ENCODE data around the gene CERCAM. TPM values are rescaled to one million over a fixed set of nuclear protein-coding genes. Genes with fewer than 3 reads are reported as not detected.

CERCAM gene
- 7.0 TPM for total RNA-seq
- long read RNA-seq, transcript CERCAM-201 (13 exons, 2,685 nt), result major isoform, 8 of 18 reads
- long read RNA-seq, partial matches to known transcripts, result 7 of 18 reads
- long read RNA-seq, other reads (novel, unspliced or antisense), result 3 of 18 reads

GRCh38 chr9:128420651-128421481 lies at the start of gene CERCAM:
CERCAM (plus strand) TSS chr9:128420857; CDS start chr9:128420878, 21 bp downstream.
- intact Hi-C loops (cut with micrococcal nuclease), result no loop called here
- ATAC-seq (peak; percentile 95), DNase-seq (peak; percentile 80)

GRCh38 chr9:128371630-128372117 lies 49.0 kb upstream of the CERCAM start:
- DNase-seq (no peak), ATAC-seq (no peak)
- intact Hi-C loops (cut with micrococcal nuclease), result no loop called here

- ATAC-seq (no peak), DNase-seq (no peak)
- intact Hi-C loops (cut with micrococcal nuclease), result no loop called here
These were observed 48.4 kb upstream of the CERCAM start for GRCh38 chr9:128372188-128372641.

DNA sequence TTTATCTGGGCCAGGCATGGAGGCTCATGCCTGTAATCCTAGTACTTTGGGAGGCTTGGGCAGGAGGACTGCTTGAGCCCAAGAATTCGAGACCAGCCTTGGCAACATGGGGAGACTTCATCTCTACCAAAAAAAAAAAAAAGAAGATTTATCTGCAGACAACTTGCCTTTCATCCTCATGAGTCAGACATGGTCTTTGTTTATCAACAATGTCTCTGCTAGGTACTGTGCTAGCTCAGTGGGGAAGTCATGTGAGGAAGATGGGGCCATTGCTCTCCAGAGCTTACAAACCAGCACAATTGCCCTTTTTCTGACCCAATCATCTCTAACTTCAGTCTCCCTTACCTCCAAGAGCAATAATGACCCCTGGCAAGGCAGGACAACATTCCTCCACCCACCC lies 47.9 kb upstream of the CERCAM start:
- DNase-seq, result no peak
- no peak for ATAC-seq
- intact Hi-C loops (cut with micrococcal nuclease), result no loop called here

DNA sequence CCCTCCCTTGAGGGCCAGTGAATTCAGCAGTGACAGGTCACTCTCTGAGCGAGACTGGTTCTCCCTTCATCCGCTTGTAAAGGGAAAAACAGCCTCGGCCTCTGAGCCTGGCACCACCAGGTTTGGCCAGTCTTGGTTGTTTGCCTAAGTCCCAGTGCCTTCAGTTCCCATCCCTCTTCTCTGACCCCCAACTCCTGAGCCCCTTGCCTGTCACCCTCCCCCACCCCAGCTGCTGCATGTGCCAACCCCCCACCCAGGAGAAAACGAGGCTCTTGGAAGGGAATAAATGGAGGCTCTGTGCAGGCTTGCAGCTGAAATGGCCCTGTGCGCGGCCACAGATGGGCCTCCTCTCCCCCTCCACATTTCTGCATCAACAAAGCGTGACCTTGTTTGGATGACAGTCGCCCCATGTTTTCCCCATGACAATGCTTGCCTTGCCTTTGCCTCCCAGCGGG lies 46.4 kb upstream of the CERCAM start:
- DNase-seq, result no peak
- intact Hi-C loops (cut with micrococcal nuclease), result no loop called here
- ATAC-seq, result no peak

GRCh38 chr9:128375865-128376264 lies 44.8 kb upstream of the CERCAM start:
- DNase-seq, result no peak
- ATAC-seq, result no peak
- intact Hi-C loops (cut with micrococcal nuclease), result no loop called here

DNA sequence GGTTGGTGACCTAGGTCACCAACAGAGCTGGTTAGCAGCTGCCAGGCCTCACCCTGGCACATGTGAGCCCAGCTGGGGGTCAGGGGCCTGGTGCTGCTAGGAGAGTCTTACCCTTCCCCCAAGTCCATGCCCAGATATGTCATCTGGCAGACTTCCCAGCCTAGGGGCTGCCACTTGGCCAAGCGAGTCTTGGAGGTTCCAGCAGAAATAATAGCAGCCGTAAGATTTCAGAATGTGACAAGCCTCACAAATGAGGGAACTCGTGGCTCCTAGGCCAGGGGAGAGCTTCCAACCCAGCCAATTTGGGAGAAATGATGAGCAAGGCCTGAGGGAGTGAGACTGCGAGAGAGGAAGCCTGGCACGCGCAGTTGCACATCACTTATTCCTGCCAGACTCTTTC lies 38.4 kb upstream of the CERCAM start:
- intact Hi-C loops (cut with micrococcal nuclease), result no loop called here
- no peak for DNase-seq
- no peak for ATAC-seq

- intact Hi-C loops (cut with micrococcal nuclease), result no loop called here
- no peak for DNase-seq
- ATAC-seq, result no peak
These were observed 37.5 kb upstream of the CERCAM start for GRCh38 chr9:128383007-128383753.

GRCh38 chr9:128383791-128384190 lies 36.9 kb upstream of the CERCAM start:
- DNase-seq (no peak), ATAC-seq (no peak)
- intact Hi-C loops (cut with micrococcal nuclease), result no loop called here

DNA sequence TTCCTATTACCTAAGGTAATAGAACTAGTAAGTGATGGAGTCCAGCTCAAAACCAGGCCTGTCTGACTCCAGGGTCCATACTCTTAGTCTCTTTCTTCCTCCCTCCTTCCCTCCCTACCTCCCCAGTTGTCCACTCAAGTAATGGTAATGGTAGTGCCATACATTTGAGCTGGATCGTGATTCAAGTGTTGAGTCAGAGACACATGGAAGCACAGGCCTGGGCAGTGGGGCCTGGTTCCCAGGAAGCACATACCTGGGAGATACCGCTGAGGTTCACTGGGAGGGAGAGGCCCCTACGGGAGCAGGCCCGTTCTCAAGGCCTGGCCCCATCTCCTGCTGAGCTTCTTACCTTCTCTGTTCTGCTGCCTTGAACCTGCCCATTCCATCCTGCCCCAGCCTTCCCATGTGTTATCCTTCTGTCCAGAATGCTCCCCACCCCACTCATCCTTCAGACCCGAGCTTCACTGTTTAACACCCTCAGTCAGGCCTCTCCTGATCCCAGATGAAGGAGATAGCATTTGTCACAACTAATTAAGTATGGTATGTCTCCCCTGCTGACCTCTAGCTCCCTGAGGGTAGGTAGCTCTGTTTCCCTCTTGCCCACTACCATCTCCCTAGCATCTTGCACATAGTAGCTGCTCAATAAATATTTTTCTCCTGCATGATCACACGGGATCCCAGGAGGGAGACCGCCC lies 35.7 kb upstream of the CERCAM start:
- intact Hi-C loops (cut with micrococcal nuclease), result no loop called here
- ATAC-seq (no peak), DNase-seq (no peak)

DNA sequence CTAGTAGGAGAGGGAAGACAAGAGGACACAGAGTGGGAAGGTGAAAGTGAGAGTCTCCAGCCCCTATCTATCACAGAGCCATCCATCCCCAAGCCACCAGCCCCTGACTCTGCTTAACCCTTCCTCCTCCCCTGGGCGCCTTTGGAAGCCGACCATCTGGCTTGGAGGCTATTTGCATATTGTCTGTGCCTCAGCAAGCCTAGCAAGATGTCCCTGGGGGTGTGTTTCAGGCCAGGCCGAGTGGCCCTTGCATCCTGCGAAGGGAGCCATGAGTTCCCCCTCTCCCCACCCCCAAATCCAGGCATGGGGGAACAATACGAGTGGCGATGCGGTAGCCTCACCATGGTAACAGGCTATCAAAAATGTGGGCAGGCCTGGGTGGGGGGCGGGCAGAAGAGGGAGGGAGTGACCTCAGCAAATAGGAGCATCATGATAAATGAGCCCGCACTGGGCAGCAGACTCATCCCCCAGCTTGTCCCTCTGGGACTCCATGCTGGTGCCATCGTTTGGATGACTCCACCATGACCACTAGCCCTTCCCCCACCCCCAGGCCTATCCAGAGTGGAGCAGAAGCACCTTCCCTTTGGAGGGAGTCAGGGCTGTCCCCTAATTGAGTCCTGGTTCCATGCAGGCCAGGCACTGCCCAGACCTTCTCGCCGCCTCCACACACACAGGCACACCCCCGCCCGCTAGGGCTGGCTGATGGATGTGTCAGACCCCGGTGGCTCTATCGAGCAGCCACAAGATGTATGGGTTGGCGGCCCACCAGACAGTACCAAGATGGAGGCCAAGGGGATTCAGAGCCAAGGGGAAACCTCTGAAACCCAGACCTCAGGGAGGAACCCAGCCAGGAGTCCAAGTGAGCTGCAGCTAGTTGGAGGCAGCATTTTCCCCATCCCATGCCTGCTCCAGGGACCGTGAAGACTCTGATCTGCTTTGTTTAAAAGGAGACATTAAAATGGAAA lies 34.9 kb upstream of the CERCAM start:
- DNase-seq, result no peak
- intact Hi-C loops (cut with micrococcal nuclease), result no loop called here
- ATAC-seq, result no peak

- DNase-seq (no peak), ATAC-seq (no peak)
- intact Hi-C loops (cut with micrococcal nuclease), result no loop called here
These were observed 32.5 kb upstream of the CERCAM start for GRCh38 chr9:128388150-128388549.

- peak; percentile 64 for ATAC-seq
These were observed 31.1 kb upstream of the CERCAM start for GRCh38 chr9:128389395-128390149.

GRCh38 chr9:128390150-128390812 lies 30.4 kb upstream of the CERCAM start:
- intact Hi-C loops (cut with micrococcal nuclease), result no loop called here
- DNase-seq, result no peak
- ATAC-seq, result no peak

More at GRCh38 chr9:128389395-128390149, 31.1 kb upstream of the CERCAM start:
- peak; percentile 41 for DNase-seq
- intact Hi-C loops (cut with micrococcal nuclease), result no loop called here

DNA sequence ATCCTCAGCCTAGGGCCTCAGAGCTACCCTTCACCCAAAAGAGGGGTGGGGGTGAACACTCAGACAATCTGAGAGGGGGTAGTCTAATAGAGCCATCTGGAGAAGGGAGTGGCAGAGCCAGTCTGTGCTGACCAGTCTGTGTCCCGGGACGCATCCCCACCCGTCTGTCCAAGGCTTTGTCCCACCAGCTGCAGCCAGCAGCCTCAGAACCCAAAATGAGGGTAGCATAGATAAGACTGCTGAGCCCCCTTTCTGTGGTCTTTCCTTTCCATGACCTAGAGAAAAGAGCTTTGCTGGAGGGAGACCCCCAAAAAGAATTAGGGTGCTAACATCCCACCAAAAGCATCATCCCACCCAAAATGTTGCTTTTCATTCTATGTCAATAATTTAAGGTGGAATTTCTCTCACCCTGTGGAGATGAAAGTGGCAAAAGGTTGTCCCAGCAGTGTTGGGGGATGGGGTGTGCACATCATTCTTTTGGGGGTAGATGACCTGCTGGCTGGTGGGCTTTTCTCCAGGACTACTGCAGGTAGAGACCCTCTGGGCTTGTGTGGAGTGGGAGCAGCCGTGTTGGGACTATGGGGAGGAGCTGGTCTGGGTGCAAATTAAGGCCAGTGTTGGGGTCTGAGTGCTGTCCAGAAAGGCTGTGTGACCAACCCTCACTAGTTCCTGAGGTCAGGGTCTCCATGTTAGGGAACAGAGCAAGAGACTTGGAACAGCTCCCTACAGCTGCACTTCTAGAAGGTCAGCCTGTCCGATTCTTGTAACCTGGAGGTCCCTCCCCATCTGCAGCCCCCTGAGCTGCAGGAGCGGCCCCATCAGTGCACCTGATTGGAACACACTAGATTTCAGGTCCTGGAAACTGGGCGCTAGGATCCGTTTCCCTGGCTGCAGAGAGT lies 29.6 kb upstream of the CERCAM start:
- DNase-seq, result no peak
- no peak for ATAC-seq
- intact Hi-C loops (cut with micrococcal nuclease), result no loop called here

- intact Hi-C loops (cut with micrococcal nuclease), result no loop called here
- no peak for ATAC-seq
- DNase-seq, result no peak
These were observed 28.7 kb upstream of the CERCAM start for GRCh38 chr9:128391956-128392301.

Measured in left ventricle myocardium superior (tissue), 1 donor.